Erythroblast (primary cell): ENCODE results near the gene CD164L2.

Source experiments
- GATA1 ChIP-seq: IDR thresholded peaks from 2 replicates; pipeline ENCODE4 v1.6.1; 2011; ENCODE audit warnings: low read depth, mild to moderate bottlenecking, control low read depth, low read length, moderate library complexity
- POLR2A ChIP-seq: IDR thresholded peaks from 2 replicates; pipeline ENCODE4 v1.6.1; 2011; ENCODE audit warnings: mild to moderate bottlenecking, low read length

DNA sequence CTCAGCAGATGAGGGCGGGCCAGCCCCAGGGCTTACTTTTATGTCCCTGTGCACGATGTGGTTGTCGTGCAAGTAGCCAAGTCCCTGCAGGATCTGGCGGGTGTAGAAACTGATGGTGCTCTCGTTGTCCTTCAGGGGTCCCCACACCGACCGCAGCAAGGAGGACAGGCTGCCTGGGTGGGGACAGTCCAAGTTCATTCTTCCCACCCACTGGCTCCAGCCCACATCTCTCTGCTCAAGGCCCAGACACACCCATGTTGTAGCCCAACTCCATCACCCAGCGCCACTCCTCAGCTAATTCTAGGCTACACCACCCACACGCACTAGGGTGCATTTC lies 23.3 kb downstream of the CD164L2 start:
- TF ChIP-seq POLR2A = no peak
- TF ChIP-seq GATA1 = no peak
